Endothelial cell of umbilical vein (primary cell): ENCODE data around the gene PTPRT. TPM values are rescaled to one million over a fixed set of nuclear protein-coding genes. Genes with fewer than 3 reads are reported as not detected.

Source experiments
- BruUV-seq: library from RNA; stranded (reverse); fragments of 400-500 nt; replicated peaks from 2 replicates; lab custom pipeline; 2021; lab: Mats Ljungman, UMichigan
- CTCF ChIA-PET: fragments of 300-600, 350-600 bp; sonication (Branson Sonifier 250); formaldehyde crosslinking; loops from one replicate; lab custom pipeline; 2021; ENCODE audit warnings: antibody characterized with exemption, inconsistent platforms; lab: Charles Lee
- POLR2A ChIA-PET: fragments of 300-600, 350-600 bp; sonication (Branson Sonifier 250); formaldehyde crosslinking; loops from one replicate; lab custom pipeline; 2021; ENCODE audit warnings: antibody characterized with exemption, inconsistent platforms; lab: Charles Lee
- DNase-seq: peaks from one replicate; pipeline ENCODE4 v3.0.0-alpha.2; 2011; ENCODE audit warnings: low read depth, low spot score
- FAIRE-seq: peaks from 2 replicates; lab custom pipeline; 2011; peaks lifted over from hg19 to GRCh38; lab: Jason Lieb, UNC
- H2AFZ ChIP-seq: 2 replicates; pipeline ENCODE4 v1.6.0; 2012; ENCODE audit warnings: low read depth, low read length, control low read depth, inconsistent platforms
- H3K27ac ChIP-seq: 2 replicates; pipeline ENCODE4 v1.5.1; 2011; ENCODE audit warnings: low read depth, mild to moderate bottlenecking, control low read depth, low read length, moderate library complexity; ENCODE audit not compliant: insufficient read depth
- H3K27me3 ChIP-seq, 2 experiments: 2 replicates each; pipeline versions ENCODE4 v1.6.0 to v1.6.1; 2011; ENCODE audit warnings: low read length in 2 of 2, mixed read lengths in 1 of 2; ENCODE audit not compliant: control insufficient read depth in 2 of 2, insufficient read depth in 2 of 2
- H3K36me3 ChIP-seq, 2 experiments: 2 replicates in 1 of 2; 3 replicates in 1 of 2; pipeline ENCODE4 v1.5.1; 2011; ENCODE audit warnings: low read length in 2 of 2, mild to moderate bottlenecking in 1 of 2, moderate library complexity in 1 of 2; ENCODE audit not compliant: control insufficient read depth in 2 of 2, insufficient read depth in 2 of 2; ENCODE audit errors: extremely low read depth in 1 of 2
- H3K4me1 ChIP-seq: 3 replicates; pipeline ENCODE4 v1.5.1; 2011; ENCODE audit warnings: mild to moderate bottlenecking, low read length; ENCODE audit not compliant: control insufficient read depth, insufficient read depth; ENCODE audit errors: extremely low read depth
- H3K4me2 ChIP-seq: 2 replicates; pipeline ENCODE4 v1.6.1; 2011; ENCODE audit warnings: low read length, control low read depth, mixed read lengths; ENCODE audit not compliant: insufficient read depth
- H3K4me3 ChIP-seq, 3 experiments: fragments of 200-600 bp in 1 of 3; sonication (generic), shearing (Covaris generic) in 1 of 3; replicated peaks in 1 of 3; 2 replicates each; pipeline ENCODE4 v1.5.1; 2011 to 2016; ENCODE audit warnings: control low read depth in 3 of 3, low read length in 3 of 3, mild to moderate bottlenecking in 2 of 3, inconsistent platforms in 1 of 3, low read depth in 1 of 3, moderate library complexity in 1 of 3; ENCODE audit not compliant: insufficient read depth in 1 of 3
- H3K79me2 ChIP-seq: 2 replicates; pipeline ENCODE4 v1.6.0; 2012; ENCODE audit warnings: low read length, inconsistent platforms; ENCODE audit not compliant: control insufficient read depth, insufficient read depth
- H3K9ac ChIP-seq: replicated peaks from 2 replicates; pipeline ENCODE3; 2011; ENCODE audit warnings: low read length, control low read depth; ENCODE audit not compliant: insufficient read depth; ENCODE audit errors: extremely low read depth
- H3K9me1 ChIP-seq: replicated peaks from 3 replicates; pipeline ENCODE4 v1.6.0; 2011; ENCODE audit warnings: mild to moderate bottlenecking, low read length; ENCODE audit not compliant: control insufficient read depth, insufficient read depth; ENCODE audit errors: extremely low read depth
- H3K9me3 ChIP-seq: replicated peaks from 2 replicates; pipeline ENCODE4 v1.5.1; 2012; ENCODE audit warnings: low read length, inconsistent platforms; ENCODE audit not compliant: control insufficient read depth, insufficient read depth
- H4K20me1 ChIP-seq: replicated peaks from 2 replicates; pipeline ENCODE3; 2011; ENCODE audit warnings: mild to moderate bottlenecking, low read length; ENCODE audit not compliant: control insufficient read depth, insufficient read depth; ENCODE audit errors: extremely low read depth
- GATA2 ChIP-seq: IDR thresholded peaks from 2 replicates; pipeline ENCODE4 v1.7.0; 2011; ENCODE audit warnings: low read depth, mild to moderate bottlenecking, moderate library complexity, mixed read lengths, low read length; ENCODE audit not compliant: insufficient read length, insufficient read depth
- JUN ChIP-seq: IDR thresholded peaks from 2 replicates; pipeline ENCODE4 v1.6.1; 2011; ENCODE audit warnings: borderline replicate concordance, low read depth; ENCODE audit not compliant: insufficient read length, insufficient read depth
- POLR2A ChIP-seq: IDR thresholded peaks from 2 replicates; pipeline ENCODE4 v1.6.1; 2012; ENCODE audit warnings: low read depth, mild to moderate bottlenecking, control low read depth, low read length
- dilution Hi-C: fragments of 300-500 bp; cut with MboI; formaldehyde crosslinking; loops from one replicate; pipeline ENCODE4 v1.15.0; 2019; ENCODE audit warnings: low sequenced_read_pairs; ENCODE audit not compliant: extremely low pct_ligation_motif_present
- intact Hi-C: fragments of 100-400 bp; cut with micrococcal nuclease; formaldehyde crosslinking; loops from one replicate; pipeline ENCODE4 v1.10.0; 2022
- polyA plus RNA-seq, 4 experiments: library from polyadenylated mRNA; depleted of rRNA in 3 of 4; stranded (reverse) in 3 of 4; unstranded in 1 of 4; fragments of >200 nt; gene quantifications; 2 replicates each; pipeline versions ENCODE4 v1.2.1 to v1.2.3, GENCODE V29; 2011 to 2012; ENCODE audit warnings: missing spikeins in 1 of 4
- total RNA-seq: library from RNA; stranded (reverse); gene quantifications from 2 replicates; pipeline ENCODE4 v1.2.3, GENCODE V29; 2021
- TF ChIP-seq, protein P1 (sequence below), 2 donors: IDR thresholded peaks; 1 replicate in 1 of 2; 2 replicates in 1 of 2; pipeline ENCODE4 v1.5.1; 2011; ENCODE audit warnings: low read length in 2 of 2, mild to moderate bottlenecking in 2 of 2, moderate library complexity in 2 of 2, control low read depth in 1 of 2, inconsistent platforms in 1 of 2, low read depth in 1 of 2; ENCODE audit not compliant: insufficient read depth in 1 of 2; ENCODE audit errors: extremely low read depth in 1 of 2

Gene PTPRT
- total and polyA plus RNA-seq, 2 donors (not counting 3 experiments of a cell fraction or from before 2014, with no cell fraction given) = not detected

DNA sequence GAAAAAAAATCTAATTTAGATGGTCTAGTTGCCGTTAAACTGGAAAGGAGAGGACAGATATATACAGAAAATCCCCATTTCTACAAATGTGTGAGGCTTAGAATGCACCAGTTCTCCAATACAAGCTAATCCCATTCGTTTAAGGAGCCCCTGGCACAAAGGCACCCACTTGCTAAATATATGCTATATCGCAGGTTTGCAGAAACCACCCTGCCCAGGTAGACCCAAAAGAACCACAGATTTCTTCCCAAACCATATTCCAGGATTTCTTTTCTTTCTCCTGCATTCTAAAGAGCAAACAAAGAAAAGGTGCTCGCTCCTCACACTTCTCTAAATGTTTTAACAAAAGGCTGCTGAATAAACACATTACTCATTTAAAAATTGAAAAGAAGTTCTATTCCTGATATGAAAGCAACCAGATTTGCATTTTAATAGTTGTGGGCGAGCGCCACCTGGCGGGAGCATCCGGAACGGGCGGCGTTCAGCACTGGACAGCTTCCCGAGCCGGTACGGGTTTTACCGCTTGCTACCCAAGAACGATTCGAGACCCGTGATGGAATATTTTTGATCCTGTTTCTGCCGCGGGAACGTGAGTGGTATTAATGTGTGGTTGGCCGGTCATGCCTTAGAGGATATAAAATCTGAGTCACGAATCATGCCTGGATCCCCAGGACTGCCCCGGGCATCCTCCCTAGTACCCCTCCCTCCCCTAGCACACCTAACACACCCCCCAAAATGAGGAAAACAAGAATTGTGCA is 2.1 kb downstream of the PTPRT start:
- BruUV-seq = no TSS peak
- Histone ChIP-seq H4K20me1 (no peaks in the 10 kb centered on the region), H3K27ac (no peak overlapping the region), H3K9me3 (no peaks in the 10 kb centered on the region), H3K9me1 (no peaks in the 10 kb centered on the region), H3K4me1 (no peaks in the 10 kb centered on the region), H3K36me3 (no peaks in the 10 kb centered on the region), H2AFZ (no peak overlapping the region), H3K4me3 (no peak overlapping the region), H3K9ac (no peak overlapping the region), H3K4me2 (no peak overlapping the region), H3K27me3 (peaks cover 11 to 15% of the 10 kb centered on the region in 2 experiments), H3K79me2 (no peaks in the 10 kb centered on the region)
- dilution Hi-C loops (no loop called here), intact Hi-C loops (loop anchor here (1.0 to 10.0 kb wide), 4 partner anchors 217 to 1489 kb away; no protein-coding TSS in a partner anchor)
- TF ChIP-seq POLR2A (no peak), GATA2 (no peak), JUN (no peak)
- TF ChIP-seq, protein P1, sequence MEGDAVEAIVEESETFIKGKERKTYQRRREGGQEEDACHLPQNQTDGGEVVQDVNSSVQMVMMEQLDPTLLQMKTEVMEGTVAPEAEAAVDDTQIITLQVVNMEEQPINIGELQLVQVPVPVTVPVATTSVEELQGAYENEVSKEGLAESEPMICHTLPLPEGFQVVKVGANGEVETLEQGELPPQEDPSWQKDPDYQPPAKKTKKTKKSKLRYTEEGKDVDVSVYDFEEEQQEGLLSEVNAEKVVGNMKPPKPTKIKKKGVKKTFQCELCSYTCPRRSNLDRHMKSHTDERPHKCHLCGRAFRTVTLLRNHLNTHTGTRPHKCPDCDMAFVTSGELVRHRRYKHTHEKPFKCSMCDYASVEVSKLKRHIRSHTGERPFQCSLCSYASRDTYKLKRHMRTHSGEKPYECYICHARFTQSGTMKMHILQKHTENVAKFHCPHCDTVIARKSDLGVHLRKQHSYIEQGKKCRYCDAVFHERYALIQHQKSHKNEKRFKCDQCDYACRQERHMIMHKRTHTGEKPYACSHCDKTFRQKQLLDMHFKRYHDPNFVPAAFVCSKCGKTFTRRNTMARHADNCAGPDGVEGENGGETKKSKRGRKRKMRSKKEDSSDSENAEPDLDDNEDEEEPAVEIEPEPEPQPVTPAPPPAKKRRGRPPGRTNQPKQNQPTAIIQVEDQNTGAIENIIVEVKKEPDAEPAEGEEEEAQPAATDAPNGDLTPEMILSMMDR (IDR thresholded peaks at IDR 0.05; ENCODE audit: extremely low read depth in 1 of 2, insufficient read depth in 1 of 2, low read depth in 1 of 2, low read length in 2 of 2) = peak; percentile 83 to 87
- FAIRE-seq = no peak
- ChIA-PET CTCF (interaction anchor here (0.7 to 5.0 kb wide), 9 partner anchors 12 to 1490 kb away, joined by 3 to 92 read pairs (median 4); no protein-coding TSS in a partner anchor), POLR2A (no interaction called here)
- DNase-seq = peak; percentile 58
